ENCODE measurements around the gene EML1.

Gene EML1

DNA sequence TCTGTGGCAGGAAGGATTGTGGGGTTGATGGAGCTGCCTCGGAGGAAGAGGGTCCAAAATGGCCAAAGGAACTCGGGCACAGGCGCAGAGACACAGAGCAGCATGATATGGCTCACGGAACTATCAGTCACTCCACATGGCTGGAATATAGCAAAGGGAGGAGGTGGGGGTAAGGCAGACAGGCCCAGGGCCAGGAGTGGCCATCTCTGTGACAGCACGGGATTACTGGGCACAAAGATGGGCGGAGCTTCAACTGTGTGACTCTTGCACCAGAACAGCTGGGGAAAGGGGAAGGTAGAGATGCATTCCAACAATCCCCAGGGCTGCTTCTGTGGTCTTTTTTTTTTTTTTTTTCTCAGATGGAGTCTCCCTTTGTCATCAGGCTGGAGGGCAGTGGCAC lies 24.8 kb upstream of the EML1 start:
- H3K9me3 Mint-ChIP-seq: no peaks in the 10 kb centered on the region
- H3K27me3 Mint-ChIP-seq: no peaks in the 10 kb centered on the region
- H3K36me3 Mint-ChIP-seq: no peaks in the 10 kb centered on the region
- no peaks in the 10 kb centered on the region for H3K4me1 Mint-ChIP-seq
- no peak overlapping the region for H3K4me3 Mint-ChIP-seq
- H3K27ac Mint-ChIP-seq: no peak overlapping the region

GRCh38 chr14:99769123-99769522 lies 24.1 kb upstream of the EML1 start:
- no peaks in the 10 kb centered on the region for H3K9me3 Mint-ChIP-seq
- H3K27ac Mint-ChIP-seq: no peak overlapping the region
- H3K4me3 Mint-ChIP-seq: no peak overlapping the region
- no peaks in the 10 kb centered on the region for H3K36me3 Mint-ChIP-seq
- no peaks in the 10 kb centered on the region for H3K4me1 Mint-ChIP-seq
- no peaks in the 10 kb centered on the region for H3K27me3 Mint-ChIP-seq

GRCh38 chr14:99769799-99770198 lies 23.4 kb upstream of the EML1 start:
- H3K9me3 Mint-ChIP-seq: no peaks in the 10 kb centered on the region
- H3K4me1 Mint-ChIP-seq: no peaks in the 10 kb centered on the region
- H3K27me3 Mint-ChIP-seq: no peaks in the 10 kb centered on the region
- no peaks in the 10 kb centered on the region for H3K36me3 Mint-ChIP-seq
- H3K27ac Mint-ChIP-seq: no peak overlapping the region
- H3K4me3 Mint-ChIP-seq: no peak overlapping the region

- Mint-ChIP-seq H3K27me3 (peaks cover 5% of the 10 kb centered on the region), H3K9me3 (no peaks in the 10 kb centered on the region), H3K36me3 (no peaks in the 10 kb centered on the region), H3K27ac (no peak overlapping the region), H3K4me3 (no peak overlapping the region), H3K4me1 (no peaks in the 10 kb centered on the region)
Measured at GRCh38 chr14:99772371-99773283, 20.6 kb upstream of the EML1 start.

GRCh38 chr14:99773521-99774497 lies 19.4 kb upstream of the EML1 start:
- H3K36me3 Mint-ChIP-seq: no peaks in the 10 kb centered on the region
- no peak overlapping the region for H3K4me3 Mint-ChIP-seq
- H3K27ac Mint-ChIP-seq: no peak overlapping the region
- H3K27me3 Mint-ChIP-seq: peaks cover 5% of the 10 kb centered on the region
- H3K4me1 Mint-ChIP-seq: no peaks in the 10 kb centered on the region
- no peaks in the 10 kb centered on the region for H3K9me3 Mint-ChIP-seq

- Mint-ChIP-seq H3K4me3 (no peak overlapping the region), H3K9me3 (no peaks in the 10 kb centered on the region), H3K27ac (no peak overlapping the region), H3K36me3 (no peaks in the 10 kb centered on the region), H3K27me3 (peaks cover 9% of the 10 kb centered on the region), H3K4me1 (no peaks in the 10 kb centered on the region)
Measured at GRCh38 chr14:99774556-99775307, 18.5 kb upstream of the EML1 start.

GRCh38 chr14:99775351-99775750 lies 17.9 kb upstream of the EML1 start:
- H3K4me1 Mint-ChIP-seq: no peaks in the 10 kb centered on the region
- H3K27ac Mint-ChIP-seq: no peak overlapping the region
- H3K27me3 Mint-ChIP-seq: peaks cover 9% of the 10 kb centered on the region
- H3K9me3 Mint-ChIP-seq: no peaks in the 10 kb centered on the region
- H3K36me3 Mint-ChIP-seq: no peaks in the 10 kb centered on the region
- no peak overlapping the region for H3K4me3 Mint-ChIP-seq

DNA sequence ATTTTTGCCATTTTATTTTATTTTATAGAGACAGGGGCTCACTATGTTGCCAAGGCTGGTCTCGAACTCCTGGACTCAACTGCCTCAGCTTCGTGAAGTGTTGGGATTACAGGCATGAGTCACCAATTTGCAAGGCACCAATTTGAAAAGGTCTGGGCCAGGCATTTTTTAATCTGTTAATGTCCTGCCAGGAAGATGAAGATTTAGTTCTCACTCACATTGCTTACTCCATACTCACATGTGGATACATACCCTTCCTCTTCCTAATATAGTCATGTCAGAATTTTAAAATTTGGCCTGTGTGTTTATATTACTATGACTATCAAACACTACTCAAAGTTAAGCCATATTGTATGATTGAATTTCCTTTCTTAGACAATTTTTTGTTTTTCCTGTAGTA lies 15.3 kb upstream of the EML1 start:
- no peak overlapping the region for H3K27ac Mint-ChIP-seq
- no peaks in the 10 kb centered on the region for H3K4me1 Mint-ChIP-seq
- H3K36me3 Mint-ChIP-seq: no peaks in the 10 kb centered on the region
- H3K4me3 Mint-ChIP-seq: no peak overlapping the region
- no peaks in the 10 kb centered on the region for H3K9me3 Mint-ChIP-seq
- peaks cover 20% of the 10 kb centered on the region for H3K27me3 Mint-ChIP-seq

GRCh38 chr14:99779751-99780150 lies 13.5 kb upstream of the EML1 start:
- Mint-ChIP-seq H3K9me3 (no peaks in the 10 kb centered on the region), H3K36me3 (no peaks in the 10 kb centered on the region), H3K27ac (no peak overlapping the region), H3K4me1 (no peaks in the 10 kb centered on the region), H3K27me3 (peaks cover 20% of the 10 kb centered on the region), H3K4me3 (no peak overlapping the region)

DNA sequence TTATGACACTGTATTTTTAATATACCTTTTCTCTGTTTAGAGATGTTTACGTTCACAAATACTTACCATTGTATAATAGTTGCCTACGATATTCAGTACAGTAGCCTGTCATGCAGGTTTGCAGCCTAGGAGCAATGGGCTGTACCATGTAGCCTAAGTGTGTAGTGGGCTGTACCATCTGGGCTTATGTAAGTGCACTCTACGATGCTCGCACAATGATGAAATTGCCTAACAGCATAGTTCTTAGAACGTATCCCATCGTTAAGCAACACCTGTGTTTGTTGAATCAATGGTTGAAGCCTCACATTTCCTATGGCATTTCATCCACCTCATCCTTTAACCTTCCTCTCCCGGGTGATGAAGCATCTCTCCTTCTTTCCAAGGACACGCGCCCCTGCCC lies 12.5 kb upstream of the EML1 start:
- H3K27ac Mint-ChIP-seq: no peak overlapping the region
- peaks cover 15% of the 10 kb centered on the region for H3K27me3 Mint-ChIP-seq
- H3K9me3 Mint-ChIP-seq: no peaks in the 10 kb centered on the region
- no peaks in the 10 kb centered on the region for H3K36me3 Mint-ChIP-seq
- no peak overlapping the region for H3K4me3 Mint-ChIP-seq
- no peaks in the 10 kb centered on the region for H3K4me1 Mint-ChIP-seq

DNA sequence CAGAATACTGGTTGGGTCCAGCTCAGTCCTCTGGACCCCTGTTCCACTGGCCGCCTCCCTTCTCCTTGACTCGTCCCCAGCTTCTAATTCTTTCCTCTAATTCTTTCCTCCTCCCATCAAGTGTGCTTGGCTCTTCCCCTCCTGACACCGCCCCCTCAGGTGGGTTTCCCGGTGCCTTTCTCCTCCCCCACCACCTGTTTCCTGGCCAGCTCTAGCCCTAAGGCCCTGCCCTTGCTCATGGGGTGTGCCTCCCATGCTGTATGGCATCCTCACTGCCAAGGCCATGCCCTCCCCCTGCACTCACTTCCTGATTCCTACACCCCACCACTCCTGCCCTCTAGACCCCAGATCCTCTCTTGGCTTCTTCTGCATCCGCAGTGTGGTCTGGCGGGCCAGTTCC lies 12.1 kb upstream of the EML1 start:
- Mint-ChIP-seq H3K4me1 (no peaks in the 10 kb centered on the region), H3K27ac (no peak overlapping the region), H3K4me3 (no peak overlapping the region), H3K27me3 (peaks cover 15% of the 10 kb centered on the region), H3K36me3 (no peaks in the 10 kb centered on the region), H3K9me3 (no peaks in the 10 kb centered on the region)

DNA sequence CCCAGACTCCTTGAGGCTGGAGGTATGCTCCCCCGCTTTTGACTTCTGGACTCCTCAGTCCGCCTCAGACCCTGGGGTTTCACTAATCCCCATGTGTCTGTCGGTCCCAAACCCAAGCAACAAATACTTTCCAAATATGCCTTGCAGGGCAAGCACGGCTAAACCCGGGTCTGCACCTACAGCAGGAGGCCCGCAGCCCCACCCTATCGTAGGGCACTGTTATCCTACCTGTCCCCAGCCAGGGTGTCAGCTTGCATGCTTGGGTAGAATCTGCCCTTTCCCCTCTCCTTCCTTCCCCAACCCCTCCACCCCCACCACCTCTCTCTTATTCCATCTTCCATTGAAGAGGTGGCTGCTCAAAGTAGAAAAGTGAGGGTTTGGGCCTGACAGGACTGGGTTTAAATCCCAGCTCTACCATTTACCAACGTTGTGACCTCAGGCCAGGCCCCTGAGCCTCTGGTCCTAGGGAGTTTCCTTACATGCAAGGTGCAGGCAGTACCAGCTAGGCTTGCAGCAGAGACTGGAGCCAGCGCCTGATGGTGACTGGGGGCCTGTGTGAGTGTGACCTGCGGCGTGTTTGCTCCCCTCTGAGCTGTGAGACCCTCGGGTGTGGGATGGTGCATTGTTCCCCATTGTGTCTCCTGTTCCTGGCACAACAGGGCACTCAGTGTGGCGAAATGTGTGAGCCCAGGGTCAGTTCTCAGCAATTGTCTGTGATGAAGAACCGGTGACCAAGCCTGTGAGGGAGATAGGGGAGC lies 11.2 kb upstream of the EML1 start:
- Mint-ChIP-seq H3K27me3 (peaks cover 15% of the 10 kb centered on the region), H3K27ac (no peak overlapping the region), H3K9me3 (no peaks in the 10 kb centered on the region), H3K36me3 (no peaks in the 10 kb centered on the region), H3K4me3 (no peak overlapping the region), H3K4me1 (no peaks in the 10 kb centered on the region)

GRCh38 chr14:99784508-99784907 lies 8.7 kb upstream of the EML1 start:
- Mint-ChIP-seq H3K9me3 (no peaks in the 10 kb centered on the region), H3K27me3 (peaks cover 12% of the 10 kb centered on the region), H3K36me3 (no peaks in the 10 kb centered on the region), H3K27ac (no peak overlapping the region), H3K4me1 (no peaks in the 10 kb centered on the region), H3K4me3 (no peak overlapping the region)

DNA sequence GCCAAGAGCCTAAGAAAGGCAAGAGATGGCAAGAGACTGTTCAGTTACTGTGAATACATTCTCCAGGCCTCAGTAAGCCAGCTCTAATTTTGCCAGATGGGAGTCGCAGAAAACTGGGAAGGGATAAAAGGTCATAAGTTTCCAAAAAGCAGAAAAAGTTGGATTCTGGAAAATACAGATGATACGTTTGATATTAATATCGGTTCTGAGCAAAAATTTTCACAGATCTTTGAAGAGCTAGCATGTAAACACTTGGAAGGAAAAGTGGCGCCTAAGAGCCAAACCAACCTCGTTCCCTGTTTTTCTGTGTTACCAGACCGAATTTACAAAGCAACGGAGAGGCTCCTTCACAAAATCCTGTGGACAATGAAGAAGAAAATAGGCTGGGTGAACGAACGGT lies 7.8 kb upstream of the EML1 start:
- no peaks in the 10 kb centered on the region for H3K36me3 Mint-ChIP-seq
- no peak overlapping the region for H3K27ac Mint-ChIP-seq
- H3K4me1 Mint-ChIP-seq: peaks cover 6% of the 10 kb centered on the region
- no peak overlapping the region for H3K4me3 Mint-ChIP-seq
- peaks cover 11% of the 10 kb centered on the region for H3K27me3 Mint-ChIP-seq
- H3K9me3 Mint-ChIP-seq: no peaks in the 10 kb centered on the region

DNA sequence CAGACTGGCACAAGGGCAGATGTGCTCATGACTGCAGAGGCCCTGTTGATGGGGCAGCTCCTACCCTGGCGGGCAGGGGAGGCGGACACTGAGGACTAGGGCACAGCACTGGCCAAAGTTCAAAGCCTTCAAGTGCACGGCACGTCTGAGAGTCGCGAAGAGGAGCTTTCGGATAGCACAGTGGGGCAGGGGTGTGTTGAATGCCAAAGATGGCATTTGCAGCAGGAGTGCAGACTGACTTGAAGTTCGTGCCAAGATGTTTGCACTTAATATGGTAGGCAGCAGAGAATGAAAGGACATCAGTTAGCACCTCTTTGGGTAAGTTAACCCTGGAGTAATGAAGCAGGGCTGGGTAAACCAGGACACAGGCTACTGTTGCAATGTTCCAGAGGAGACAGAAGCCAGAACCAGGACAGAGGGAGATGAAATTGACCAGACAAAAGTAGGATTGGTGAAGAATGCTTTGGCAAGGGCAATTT lies 6.7 kb upstream of the EML1 start:
- Mint-ChIP-seq H3K36me3 (no peaks in the 10 kb centered on the region), H3K4me3 (no peak overlapping the region), H3K27me3 (peaks cover 3% of the 10 kb centered on the region), H3K27ac (peak overlapping the region; percentile 57), H3K9me3 (no peaks in the 10 kb centered on the region), H3K4me1 (peaks cover 13% of the 10 kb centered on the region)
